ENCODE data around the gene STX4.

DNA sequence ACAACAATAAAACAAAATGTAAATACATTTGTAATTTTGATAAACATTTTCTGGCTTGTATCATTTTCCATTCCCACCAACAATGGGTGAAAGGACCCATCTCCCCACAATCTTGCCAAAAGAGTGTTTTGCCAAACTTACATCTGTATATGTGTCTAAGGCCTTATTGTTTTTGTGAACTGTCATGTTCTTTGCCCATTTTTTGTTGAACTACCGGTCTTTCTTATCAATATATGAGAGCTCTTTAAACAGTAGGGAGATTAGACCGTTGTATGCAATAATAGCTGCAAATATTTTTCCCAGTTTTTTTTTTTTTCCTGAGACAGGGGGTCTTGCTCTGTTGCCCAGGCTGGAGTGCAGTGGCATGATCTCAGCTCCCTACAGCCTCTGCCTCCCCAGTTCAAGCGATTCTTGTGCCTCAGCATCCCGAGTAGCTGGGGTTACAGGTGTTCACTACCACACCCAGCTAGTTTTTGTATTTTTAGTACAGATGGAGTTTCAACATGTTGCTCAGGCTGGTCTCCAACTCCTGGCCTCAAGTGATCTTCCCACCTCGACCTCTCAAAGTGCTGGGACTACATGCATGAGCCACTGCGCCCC, 9.6 kb upstream of the STX4 start:
- TF ChIP-seq CTCF (IDR thresholded peaks at IDR 0.05) (no peak), EP300 (IDR thresholded peaks at IDR 0.05) (no peak), POLR2A (IDR thresholded peaks at IDR 0.05) (no peak)
